Stimulated activated memory B cell treated with anti-CD40 and anti-IgM and Interleukin-4, amounts not matched to agents 10 μg/mL and 1 μg/mL and 100 μg/mL, for 72 hours (primary cell): ENCODE results near the gene NFAM1.

ENCODE experiments used
- ATAC-seq: fragments of 150-1000 bp; cut with Tn5 transposase; 2 replicates; pipeline ENCODE4 v1.10.0; 2021
- H3K27ac Mint-ChIP-seq: one replicate; pipeline ENCODE4 v1.8.0; 2022; ENCODE audit warnings: mild to moderate bottlenecking, mixed read lengths
- H3K27me3 Mint-ChIP-seq: one replicate; pipeline ENCODE4 v1.8.0; 2022; ENCODE audit warnings: mixed read lengths
- H3K36me3 Mint-ChIP-seq: one replicate; pipeline ENCODE4 v1.8.0; 2022; ENCODE audit warnings: mixed read lengths
- H3K4me1 Mint-ChIP-seq: one replicate; pipeline ENCODE4 v1.8.0; 2022; ENCODE audit warnings: mixed read lengths
- H3K4me3 Mint-ChIP-seq: one replicate; pipeline ENCODE4 v1.8.0; 2022; ENCODE audit warnings: mild to moderate bottlenecking, moderate library complexity, mixed read lengths
- H3K9me3 Mint-ChIP-seq: one replicate; pipeline ENCODE4 v1.8.0; 2022; ENCODE audit warnings: mixed read lengths

The NFAM1 gene

DNA sequence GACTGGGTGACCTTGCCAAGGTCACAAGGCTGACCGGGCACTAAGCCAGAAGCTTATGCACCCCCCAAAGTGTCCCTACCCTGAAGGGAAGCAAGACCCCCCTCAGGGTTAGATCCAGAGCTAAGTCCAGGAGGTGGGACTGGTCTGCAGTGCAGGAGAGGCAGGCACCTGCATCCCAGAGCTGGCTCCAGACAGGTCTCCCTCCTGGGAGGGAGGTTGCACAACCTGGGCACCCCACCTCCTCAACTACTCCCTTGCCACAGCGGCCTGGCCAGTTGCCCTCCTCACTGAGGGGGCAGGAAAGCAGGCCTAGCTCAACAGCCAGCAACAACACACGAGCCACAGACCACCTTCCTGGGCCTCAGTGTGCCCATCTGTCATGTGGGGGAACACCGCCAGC lies 86.7 kb downstream of the NFAM1 start:
- no peak overlapping the region for H3K4me3 Mint-ChIP-seq
- ATAC-seq, result no peak
- peaks cover 5% of the 10 kb centered on the region for H3K4me1 Mint-ChIP-seq
- no peaks in the 10 kb centered on the region for H3K9me3 Mint-ChIP-seq
- no peak overlapping the region for H3K27ac Mint-ChIP-seq
- H3K36me3 Mint-ChIP-seq, result no peaks in the 10 kb centered on the region
- peaks cover 47% of the 10 kb centered on the region for H3K27me3 Mint-ChIP-seq

DNA sequence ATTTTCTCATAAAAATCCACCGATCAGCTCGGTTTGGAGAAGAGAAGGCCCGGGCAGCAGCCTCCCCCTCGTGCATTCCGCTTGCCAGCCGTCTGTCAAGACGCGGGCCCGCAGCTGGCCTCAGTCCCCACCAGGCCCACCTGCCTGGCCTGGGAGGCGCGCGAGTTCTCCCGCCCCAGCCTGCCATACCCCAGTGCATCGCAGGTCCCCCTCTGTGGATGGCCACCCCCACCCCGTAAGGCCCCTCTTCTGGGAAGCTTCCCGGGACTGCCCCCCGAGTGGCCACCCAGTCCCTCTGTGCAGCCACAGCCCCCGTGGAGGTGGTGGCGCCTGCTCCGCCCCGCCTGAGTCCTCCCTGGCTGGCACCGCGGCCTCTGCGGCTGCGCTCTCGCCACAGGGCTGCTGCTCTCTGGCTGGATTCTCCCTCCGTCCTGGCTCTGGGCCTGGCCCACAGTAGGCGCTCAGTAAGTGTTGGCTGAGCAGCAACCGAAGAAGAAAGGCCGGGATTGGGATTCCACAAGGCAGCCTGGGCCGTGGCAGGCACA lies 87.8 kb downstream of the NFAM1 start:
- H3K4me1 Mint-ChIP-seq, result peaks cover 5% of the 10 kb centered on the region
- ATAC-seq, result no peak
- H3K36me3 Mint-ChIP-seq, result no peaks in the 10 kb centered on the region
- peak overlapping the region; percentile 48 for H3K4me3 Mint-ChIP-seq
- H3K27ac Mint-ChIP-seq, result no peak overlapping the region
- H3K9me3 Mint-ChIP-seq, result no peaks in the 10 kb centered on the region
- H3K27me3 Mint-ChIP-seq, result peaks cover 56% of the 10 kb centered on the region

DNA sequence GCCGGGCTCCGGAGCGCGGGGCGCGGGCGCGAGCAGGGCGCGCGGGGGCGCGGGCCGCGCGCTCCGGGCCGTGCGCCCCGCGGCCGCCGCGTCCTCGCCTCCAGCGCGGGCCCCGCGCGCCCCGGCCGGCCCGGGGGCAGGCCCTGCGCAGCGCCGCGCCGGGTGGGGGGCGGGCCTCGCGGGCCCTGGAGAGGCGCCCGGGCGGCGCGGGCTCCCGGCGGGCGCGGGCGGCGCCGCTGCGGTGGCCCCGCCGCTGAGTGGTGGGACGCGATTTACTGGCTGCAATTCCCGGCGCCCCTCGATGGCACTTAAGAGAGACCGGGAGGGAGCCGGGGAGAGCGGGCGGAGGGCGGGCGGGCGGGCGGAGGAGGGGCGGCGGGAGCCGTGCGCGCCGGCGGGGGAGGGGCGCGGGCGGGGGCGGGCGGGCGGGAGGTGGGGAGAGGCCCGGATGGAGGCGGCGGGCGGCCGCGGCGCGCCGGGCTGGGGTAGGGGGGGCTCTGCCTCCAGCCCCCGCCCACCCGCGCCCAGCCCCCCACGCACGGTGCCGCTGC lies 88.6 kb downstream of the NFAM1 start:
- Mint-ChIP-seq H3K4me3 (no peak overlapping the region), H3K36me3 (no peaks in the 10 kb centered on the region), H3K9me3 (no peaks in the 10 kb centered on the region), H3K27me3 (peaks cover 64% of the 10 kb centered on the region), H3K4me1 (peaks cover 5% of the 10 kb centered on the region), H3K27ac (no peak overlapping the region)
- ATAC-seq, result peak; percentile 29

DNA sequence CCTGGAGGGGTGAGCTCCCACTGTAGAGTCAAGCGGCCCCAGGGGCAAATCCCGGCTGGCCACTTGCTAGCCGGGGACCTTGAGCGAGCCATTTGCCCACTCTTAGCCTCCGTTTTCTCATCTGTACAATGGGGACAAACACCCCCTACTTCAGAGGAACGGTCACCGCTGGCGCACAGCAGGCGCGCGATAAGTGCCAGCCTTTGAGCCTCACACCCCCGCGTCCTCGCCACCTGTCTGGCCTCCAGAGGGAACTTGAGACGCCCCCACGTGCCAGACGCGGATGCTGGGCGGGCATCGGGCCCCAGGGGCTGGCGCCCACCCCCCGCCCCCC lies 89.1 kb downstream of the NFAM1 start:
- H3K27me3 Mint-ChIP-seq, result peaks cover 62% of the 10 kb centered on the region

GRCh38 chr22:42342426-42343120 lies 89.6 kb downstream of the NFAM1 start:
- Mint-ChIP-seq H3K4me1 (peaks cover 5% of the 10 kb centered on the region), H3K36me3 (no peaks in the 10 kb centered on the region), H3K27ac (no peak overlapping the region), H3K27me3 (peaks cover 63% of the 10 kb centered on the region), H3K9me3 (no peaks in the 10 kb centered on the region), H3K4me3 (peak overlapping the region; percentile 40)
- ATAC-seq, result no peak

More for the DNA sequence above, 89.1 kb downstream of the NFAM1 start:
- H3K27ac Mint-ChIP-seq, result no peak overlapping the region
- H3K9me3 Mint-ChIP-seq, result no peaks in the 10 kb centered on the region
- ATAC-seq, result no peak
- peak overlapping the region; percentile 18 for H3K4me3 Mint-ChIP-seq
- H3K4me1 Mint-ChIP-seq, result peaks cover 5% of the 10 kb centered on the region
- H3K36me3 Mint-ChIP-seq, result no peaks in the 10 kb centered on the region

- Mint-ChIP-seq H3K4me1 (peaks cover 5% of the 10 kb centered on the region), H3K36me3 (no peaks in the 10 kb centered on the region), H3K27ac (no peak overlapping the region), H3K27me3 (peaks cover 71% of the 10 kb centered on the region), H3K4me3 (no peak overlapping the region), H3K9me3 (no peaks in the 10 kb centered on the region)
- ATAC-seq, result no peak
Observed at GRCh38 chr22:42341779-42342178, 90.4 kb downstream of the NFAM1 start.

DNA sequence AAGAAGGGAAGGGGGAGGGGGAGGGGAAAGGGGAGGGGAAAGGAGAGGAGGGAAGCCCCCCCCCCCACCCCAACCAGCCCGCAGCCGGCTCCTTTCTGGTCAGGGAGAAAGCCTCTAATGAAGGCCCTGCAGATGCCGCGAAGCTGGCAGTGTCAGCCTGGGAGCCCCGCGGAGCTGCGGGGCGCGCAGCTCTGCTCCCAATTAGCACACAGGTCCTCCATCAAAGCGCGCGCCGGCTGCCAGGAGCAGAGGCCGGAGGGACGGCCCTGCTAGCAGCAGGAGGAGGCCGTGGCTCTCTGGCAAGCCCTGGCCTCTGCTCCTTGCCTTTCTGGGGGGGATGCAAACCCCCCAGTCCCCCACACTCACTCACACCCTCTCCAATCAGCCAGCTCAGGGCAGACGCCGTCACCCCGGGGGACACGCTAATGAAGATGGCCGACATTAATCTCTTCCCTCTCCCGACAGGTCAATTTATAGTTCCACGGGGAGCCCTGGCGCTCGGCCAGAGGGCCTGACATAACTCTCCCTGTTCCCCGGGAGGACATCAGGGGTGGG lies 91.3 kb downstream of the NFAM1 start:
- no peaks in the 10 kb centered on the region for H3K9me3 Mint-ChIP-seq
- H3K4me1 Mint-ChIP-seq, result peaks cover 5% of the 10 kb centered on the region
- H3K4me3 Mint-ChIP-seq, result no peak overlapping the region
- ATAC-seq, result no peak
- H3K27me3 Mint-ChIP-seq, result peaks cover 79% of the 10 kb centered on the region
- H3K36me3 Mint-ChIP-seq, result no peaks in the 10 kb centered on the region
- H3K27ac Mint-ChIP-seq, result no peak overlapping the region

DNA sequence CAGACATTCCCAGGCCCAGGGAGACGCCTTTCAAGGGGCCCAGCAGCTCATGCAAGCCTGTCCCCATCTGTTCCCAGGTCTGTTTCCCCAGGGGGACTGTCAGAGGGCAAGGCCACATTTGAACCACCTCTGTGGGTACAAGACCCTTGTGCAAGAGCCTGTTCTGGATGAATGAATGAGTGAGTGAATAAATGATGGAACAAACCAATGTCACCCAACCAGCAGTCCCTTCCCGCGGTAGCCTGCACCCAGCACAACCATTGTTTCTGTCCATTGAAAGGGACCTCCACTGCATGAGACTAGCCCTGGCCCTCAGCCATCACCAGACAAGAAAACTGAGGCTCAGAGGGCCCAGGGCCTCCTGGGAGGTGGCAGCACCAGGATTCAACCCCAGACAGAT lies 92.1 kb downstream of the NFAM1 start:
- peaks cover 74% of the 10 kb centered on the region for H3K27me3 Mint-ChIP-seq
- no peak overlapping the region for H3K4me3 Mint-ChIP-seq
- no peak overlapping the region for H3K27ac Mint-ChIP-seq
- peaks cover 5% of the 10 kb centered on the region for H3K4me1 Mint-ChIP-seq
- H3K9me3 Mint-ChIP-seq, result no peaks in the 10 kb centered on the region
- ATAC-seq, result no peak
- H3K36me3 Mint-ChIP-seq, result no peaks in the 10 kb centered on the region

DNA sequence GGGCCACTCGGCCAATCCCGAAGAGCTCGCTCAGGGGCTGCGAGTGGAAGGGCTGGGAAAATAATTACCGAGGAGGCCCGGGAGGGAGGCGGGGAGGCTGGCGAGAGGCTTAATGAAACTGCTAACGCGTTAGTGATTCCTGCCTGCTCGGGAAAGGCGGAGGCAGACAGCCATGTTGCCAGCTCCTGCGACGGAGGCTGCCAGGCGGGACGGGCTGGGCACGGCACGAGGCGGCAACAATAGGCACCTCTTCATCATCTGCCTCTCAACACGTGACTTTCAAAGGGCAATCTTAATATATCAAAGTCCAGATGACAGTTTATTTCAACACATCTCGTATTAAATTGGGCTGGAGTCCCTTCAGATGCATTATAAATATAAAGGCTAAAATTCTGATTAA lies 93.7 kb downstream of the NFAM1 start:
- no peak overlapping the region for H3K27ac Mint-ChIP-seq
- ATAC-seq, result no peak
- no peaks in the 10 kb centered on the region for H3K36me3 Mint-ChIP-seq
- H3K9me3 Mint-ChIP-seq, result no peaks in the 10 kb centered on the region
- H3K27me3 Mint-ChIP-seq, result peaks cover 68% of the 10 kb centered on the region
- no peak overlapping the region for H3K4me3 Mint-ChIP-seq
- peaks cover 5% of the 10 kb centered on the region for H3K4me1 Mint-ChIP-seq

DNA sequence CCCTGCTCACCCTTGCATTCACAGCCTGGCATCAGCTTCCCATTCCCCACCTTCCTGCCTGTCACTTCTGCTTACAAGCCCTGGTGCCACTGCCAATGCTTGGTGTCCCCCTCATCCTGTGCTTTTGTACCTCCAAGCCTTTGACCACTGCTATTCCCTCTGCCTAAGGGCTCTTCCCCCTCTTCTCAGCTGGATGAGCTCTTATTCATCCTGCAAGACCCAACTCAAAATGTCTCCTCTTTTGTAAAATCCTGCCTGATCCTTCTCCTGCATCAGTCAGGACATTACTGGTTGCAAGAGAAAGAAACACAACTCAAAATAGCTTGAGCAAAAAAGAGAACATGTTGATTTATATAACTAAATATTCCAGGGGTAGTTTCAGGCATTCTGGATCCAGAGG lies 94.8 kb downstream of the NFAM1 start:
- Mint-ChIP-seq H3K4me1 (no peaks in the 10 kb centered on the region), H3K36me3 (no peaks in the 10 kb centered on the region)

GRCh38 chr22:42336527-42337227 lies 95.5 kb downstream of the NFAM1 start:
- Mint-ChIP-seq H3K27ac (no peak overlapping the region), H3K27me3 (peaks cover 53% of the 10 kb centered on the region)
- ATAC-seq, result no peak

More for the DNA sequence above, 94.8 kb downstream of the NFAM1 start:
- H3K27me3 Mint-ChIP-seq, result peaks cover 59% of the 10 kb centered on the region
- H3K4me3 Mint-ChIP-seq, result no peak overlapping the region
- no peaks in the 10 kb centered on the region for H3K9me3 Mint-ChIP-seq
- no peak for ATAC-seq
- no peak overlapping the region for H3K27ac Mint-ChIP-seq

GRCh38 chr22:42335839-42336378 lies 96.3 kb downstream of the NFAM1 start:
- Mint-ChIP-seq H3K4me1 (no peaks in the 10 kb centered on the region), H3K27ac (no peak overlapping the region), H3K36me3 (no peaks in the 10 kb centered on the region), H3K27me3 (peaks cover 45% of the 10 kb centered on the region), H3K4me3 (no peak overlapping the region), H3K9me3 (no peaks in the 10 kb centered on the region)
- no peak for ATAC-seq

More at GRCh38 chr22:42336527-42337227, 95.5 kb downstream of the NFAM1 start:
- Mint-ChIP-seq H3K4me3 (no peak overlapping the region), H3K4me1 (no peaks in the 10 kb centered on the region), H3K9me3 (no peaks in the 10 kb centered on the region), H3K36me3 (no peaks in the 10 kb centered on the region)

DNA sequence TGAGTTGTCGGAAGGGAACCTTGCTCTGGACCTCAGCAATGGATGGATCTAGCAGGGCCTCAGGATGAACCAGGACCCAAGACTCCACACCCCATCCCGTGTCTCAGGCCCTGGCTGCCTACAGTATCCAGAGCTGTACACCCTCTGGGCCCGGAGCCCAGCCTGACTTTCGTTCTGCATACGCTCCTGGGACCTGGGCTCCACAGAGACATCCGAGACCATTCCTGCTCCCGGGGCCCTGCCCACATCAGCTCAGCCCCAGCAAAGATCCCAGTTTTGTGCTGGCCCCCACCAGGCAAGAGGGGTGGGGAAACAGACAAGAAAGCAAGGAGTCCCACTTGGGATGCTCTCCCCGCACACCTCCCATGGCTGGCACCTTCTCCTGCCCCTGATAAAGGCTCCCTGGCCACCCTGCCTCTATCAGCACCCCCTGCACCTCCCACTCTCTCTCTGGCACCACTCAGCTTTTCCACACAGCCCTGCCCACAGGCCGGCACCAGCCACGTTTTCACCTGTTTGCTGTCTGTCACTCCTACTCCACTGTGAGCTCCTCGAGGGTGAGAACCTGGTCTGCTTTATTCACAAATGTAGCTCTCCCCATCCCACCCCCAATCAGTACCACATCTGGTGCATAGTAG lies 97.2 kb downstream of the NFAM1 start:
- Mint-ChIP-seq H3K36me3 (no peaks in the 10 kb centered on the region), H3K27me3 (peaks cover 38% of the 10 kb centered on the region), H3K9me3 (no peaks in the 10 kb centered on the region), H3K27ac (no peak overlapping the region), H3K4me1 (no peaks in the 10 kb centered on the region), H3K4me3 (no peak overlapping the region)
- no peak for ATAC-seq

GRCh38 chr22:42333544-42333943 lies 98.7 kb downstream of the NFAM1 start:
- no peak for ATAC-seq
- Mint-ChIP-seq H3K27me3 (peaks cover 34% of the 10 kb centered on the region), H3K36me3 (no peaks in the 10 kb centered on the region), H3K4me1 (no peaks in the 10 kb centered on the region), H3K4me3 (no peak overlapping the region), H3K27ac (no peak overlapping the region), H3K9me3 (no peaks in the 10 kb centered on the region)

GRCh38 chr22:42332089-42332488 lies 100.1 kb downstream of the NFAM1 start:
- Mint-ChIP-seq H3K4me3 (no peak overlapping the region), H3K4me1 (peaks cover 7% of the 10 kb centered on the region), H3K27me3 (peaks cover 27% of the 10 kb centered on the region), H3K36me3 (no peaks in the 10 kb centered on the region), H3K9me3 (no peaks in the 10 kb centered on the region), H3K27ac (no peak overlapping the region)
- no peak for ATAC-seq
